Right atrium auricular region (tissue), 2 donors: ENCODE results near the gene PPM1N. TPM values are rescaled to one million over a fixed set of nuclear protein-coding genes. Genes with fewer than 3 reads are reported as not detected.

Experiments
- DNase-seq: peaks from one replicate; pipeline ENCODE4 v3.0.0-alpha.2; 2019; ENCODE audit warnings: low spot score
- H3K27ac ChIP-seq, 2 donors: fragments of 200-600 bp; sonication (generic); 1 replicate in 1 of 2; 2 replicates in 1 of 2; pipeline ENCODE4 v1.5.1; 2016 to 2019
- H3K27me3 ChIP-seq, 2 donors: fragments of 200-600 bp; sonication (generic); one replicate each; pipeline versions ENCODE4 v1.5.1 to v1.6.0; 2017 to 2019
- H3K36me3 ChIP-seq: fragments of 200-600 bp; sonication (generic); one replicate; pipeline ENCODE4 v1.5.1; 2016
- H3K4me1 ChIP-seq, 2 donors: fragments of 200-600 bp; sonication (generic); one replicate each; pipeline versions ENCODE4 v1.5.1 to v1.6.0; 2017 to 2019
- H3K4me3 ChIP-seq, 2 donors: fragments of 200-600 bp; sonication (generic); 1 replicate in 1 of 2; 2 replicates in 1 of 2; pipeline ENCODE4 v1.5.1; 2017 to 2019; ENCODE audit warnings: mild to moderate bottlenecking in 1 of 2, moderate library complexity in 1 of 2
- H3K9me3 ChIP-seq, 2 donors: fragments of 200-600 bp; sonication (generic); one replicate each; pipeline ENCODE4 v1.5.1; 2019
- CTCF ChIP-seq, 2 donors: fragments of 200-600 bp; sonication (generic); IDR thresholded peaks; one replicate each; pipeline ENCODE4 v1.5.1; 2019; ENCODE audit warnings: antibody characterized with exemption in 2 of 2
- total RNA-seq, 2 donors: library from RNA; depleted of rRNA; stranded (reverse); fragments of >200 nt; gene quantifications; one replicate each; pipeline ENCODE4 v1.1.0, GENCODE V29; 2016

The PPM1N gene
- total RNA-seq, 2 donors from 2014 or later, result 1.8 TPM; not detected in 1

GRCh38 chr19:45471111-45471930 is 26.9 kb upstream of the PPM1N start:
- Histone ChIP-seq H3K36me3 (no peaks in the 10 kb centered on the region), H3K27me3 (no peaks in the 10 kb centered on the region), H3K9me3 (no peaks in the 10 kb centered on the region), H3K4me1 (peaks cover 0 to 35% of the 10 kb centered on the region in 2 donors), H3K27ac (no peak overlapping the region), H3K4me3 (no peak overlapping the region)
- DNase-seq, result no peak
- TF ChIP-seq CTCF (IDR thresholded peaks at IDR 0.05), result no peak

- H3K4me3 ChIP-seq, result peak overlapping the region in 1 of 2 donors; percentile 25
- no peaks in the 10 kb centered on the region for H3K36me3 ChIP-seq
- DNase-seq, result no peak
- peak overlapping the region in 1 of 2 donors; percentile 52 for H3K27ac ChIP-seq
- H3K9me3 ChIP-seq, result no peaks in the 10 kb centered on the region
- no peaks in the 10 kb centered on the region for H3K27me3 ChIP-seq
- peaks cover 0 to 33% of the 10 kb centered on the region in 2 donors for H3K4me1 ChIP-seq
- TF ChIP-seq CTCF (IDR thresholded peaks at IDR 0.05), result no peak
These were observed 26.2 kb upstream of the PPM1N start for GRCh38 chr19:45471931-45472562.

GRCh38 chr19:45472563-45473366 is 25.5 kb upstream of the PPM1N start:
- Histone ChIP-seq H3K27me3 (no peaks in the 10 kb centered on the region), H3K36me3 (no peaks in the 10 kb centered on the region), H3K4me3 (peak overlapping the region in 1 of 2 donors; percentile 25), H3K4me1 (peaks cover 0 to 32% of the 10 kb centered on the region in 2 donors), H3K9me3 (no peaks in the 10 kb centered on the region), H3K27ac (peak overlapping the region in 1 of 2 donors; percentile 52)
- DNase-seq, result no peak
- TF ChIP-seq CTCF (IDR thresholded peaks at IDR 0.05), result no peak

- Histone ChIP-seq H3K27me3 (no peaks in the 10 kb centered on the region), H3K27ac (no peak overlapping the region), H3K4me1 (peaks cover 0 to 33% of the 10 kb centered on the region in 2 donors), H3K4me3 (no peak overlapping the region), H3K36me3 (no peaks in the 10 kb centered on the region), H3K9me3 (no peaks in the 10 kb centered on the region)
- DNase-seq, result no peak
- TF ChIP-seq CTCF (IDR thresholded peaks at IDR 0.05), result no peak
These were observed 24.9 kb upstream of the PPM1N start for GRCh38 chr19:45473367-45473681.

- no peaks in the 10 kb centered on the region for H3K27me3 ChIP-seq
- no peak for DNase-seq
- no peaks in the 10 kb centered on the region for H3K9me3 ChIP-seq
- no peak overlapping the region for H3K27ac ChIP-seq
- no peaks in the 10 kb centered on the region for H3K36me3 ChIP-seq
- H3K4me1 ChIP-seq, result peaks cover 0 to 27% of the 10 kb centered on the region in 2 donors
- no peak for TF ChIP-seq CTCF (IDR thresholded peaks at IDR 0.05)
- no peak overlapping the region for H3K4me3 ChIP-seq
These were observed 24.3 kb upstream of the PPM1N start for GRCh38 chr19:45473682-45474605.
